GM23338 (cell line): ENCODE results near the gene UBA3.

Experiments
- CREB1 ChIP-seq: fragments of 250-450 bp; sonication (Bioruptor Pico); IDR thresholded peaks from 2 replicates; pipeline ENCODE4 v1.5.0; 2020; ENCODE audit warnings: low read depth, mild to moderate bottlenecking, moderate library complexity
- ETS1 ChIP-seq: IDR thresholded peaks from 2 replicates; pipeline ENCODE4 v1.6.1; 2016; ENCODE audit warnings: antibody characterized with exemption
- EZH2 ChIP-seq: fragments of 200-600 bp; sonication (generic); IDR thresholded peaks from one replicate; pipeline ENCODE4 v1.8.0; 2017; ENCODE audit warnings: antibody characterized with exemption, mild to moderate bottlenecking, low read depth; ENCODE audit not compliant: unreplicated experiment
- EZH2phosphoT487 ChIP-seq: fragments of 200-600 bp; sonication (generic); IDR thresholded peaks from one replicate; pipeline ENCODE4 v1.8.1; 2018; ENCODE audit warnings: antibody characterized with exemption; ENCODE audit not compliant: unreplicated experiment
- JUNB ChIP-seq: IDR thresholded peaks from one replicate; pipeline ENCODE4 v1.6.1; 2016; ENCODE audit warnings: antibody characterized with exemption; ENCODE audit not compliant: unreplicated experiment
- NANOG ChIP-seq: IDR thresholded peaks from 2 replicates; pipeline ENCODE4 v1.6.1; 2016; ENCODE audit warnings: antibody characterized with exemption, borderline replicate concordance
- POLR2AphosphoS5 ChIP-seq: IDR thresholded peaks from 2 replicates; pipeline ENCODE4 v1.6.1; 2016; ENCODE audit warnings: antibody characterized with exemption, low read depth
- STAT1 ChIP-seq: IDR thresholded peaks from one replicate; pipeline ENCODE4 v1.6.1; 2016; ENCODE audit warnings: antibody characterized with exemption; ENCODE audit not compliant: unreplicated experiment
- ZNF331 ChIP-seq: fragments of 250-450 bp; sonication (Bioruptor Pico); IDR thresholded peaks from 2 replicates; pipeline ENCODE4 v1.5.0; 2020; ENCODE audit warnings: low read depth, mild to moderate bottlenecking, moderate library complexity
- TF ChIP-seq, protein P1 (sequence below), 2 experiments: fragments of 200-600 bp in 1 of 2; sonication (generic) in 1 of 2; conservative IDR thresholded peaks; 2 replicates each; pipeline versions ENCODE4 v1.5.1 to v1.6.1; 2016 to 2017; ENCODE audit warnings: antibody characterized with exemption in 2 of 2, low read depth in 2 of 2, mild to moderate bottlenecking in 2 of 2, moderate library complexity in 1 of 2
- TF ChIP-seq, protein P2 (sequence below): IDR thresholded peaks from one replicate; pipeline ENCODE4 v1.6.1; 2018; ENCODE audit warnings: antibody characterized with exemption; ENCODE audit not compliant: unreplicated experiment

DNA sequence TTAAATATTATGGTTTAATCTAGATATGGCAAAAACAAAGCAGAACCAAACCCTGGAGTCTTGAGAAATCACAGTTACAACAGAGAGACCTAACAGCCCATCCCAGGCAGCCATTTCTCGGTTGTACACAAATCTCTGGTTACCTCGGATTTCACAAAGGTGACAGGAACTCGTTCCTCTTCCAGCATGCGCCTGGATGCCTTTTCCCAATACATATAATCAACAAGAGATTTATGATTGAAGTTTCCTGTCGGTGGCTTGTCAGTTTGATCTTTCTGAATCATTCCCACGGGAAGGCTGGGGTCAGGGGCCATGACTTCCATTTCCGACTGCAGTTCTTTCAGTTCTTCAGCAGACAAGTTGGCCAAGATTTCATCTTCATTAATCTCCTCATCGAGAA, 41.8 kb upstream of the UBA3 start:
- TF ChIP-seq, protein P1, sequence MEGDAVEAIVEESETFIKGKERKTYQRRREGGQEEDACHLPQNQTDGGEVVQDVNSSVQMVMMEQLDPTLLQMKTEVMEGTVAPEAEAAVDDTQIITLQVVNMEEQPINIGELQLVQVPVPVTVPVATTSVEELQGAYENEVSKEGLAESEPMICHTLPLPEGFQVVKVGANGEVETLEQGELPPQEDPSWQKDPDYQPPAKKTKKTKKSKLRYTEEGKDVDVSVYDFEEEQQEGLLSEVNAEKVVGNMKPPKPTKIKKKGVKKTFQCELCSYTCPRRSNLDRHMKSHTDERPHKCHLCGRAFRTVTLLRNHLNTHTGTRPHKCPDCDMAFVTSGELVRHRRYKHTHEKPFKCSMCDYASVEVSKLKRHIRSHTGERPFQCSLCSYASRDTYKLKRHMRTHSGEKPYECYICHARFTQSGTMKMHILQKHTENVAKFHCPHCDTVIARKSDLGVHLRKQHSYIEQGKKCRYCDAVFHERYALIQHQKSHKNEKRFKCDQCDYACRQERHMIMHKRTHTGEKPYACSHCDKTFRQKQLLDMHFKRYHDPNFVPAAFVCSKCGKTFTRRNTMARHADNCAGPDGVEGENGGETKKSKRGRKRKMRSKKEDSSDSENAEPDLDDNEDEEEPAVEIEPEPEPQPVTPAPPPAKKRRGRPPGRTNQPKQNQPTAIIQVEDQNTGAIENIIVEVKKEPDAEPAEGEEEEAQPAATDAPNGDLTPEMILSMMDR (conservative IDR thresholded peaks at IDR 0.05; ENCODE audit: low read depth in 2 of 2), result no peak
- TF ChIP-seq POLR2AphosphoS5 (no peak), EZH2 (no peak), CREB1 (CRISPR knock-in tag) (no peak), EZH2phosphoT487 (no peak), NANOG (no peak), JUNB (no peak), STAT1 (no peak), ZNF331 (no peak), ETS1 (no peak)
- TF ChIP-seq, protein P2, sequence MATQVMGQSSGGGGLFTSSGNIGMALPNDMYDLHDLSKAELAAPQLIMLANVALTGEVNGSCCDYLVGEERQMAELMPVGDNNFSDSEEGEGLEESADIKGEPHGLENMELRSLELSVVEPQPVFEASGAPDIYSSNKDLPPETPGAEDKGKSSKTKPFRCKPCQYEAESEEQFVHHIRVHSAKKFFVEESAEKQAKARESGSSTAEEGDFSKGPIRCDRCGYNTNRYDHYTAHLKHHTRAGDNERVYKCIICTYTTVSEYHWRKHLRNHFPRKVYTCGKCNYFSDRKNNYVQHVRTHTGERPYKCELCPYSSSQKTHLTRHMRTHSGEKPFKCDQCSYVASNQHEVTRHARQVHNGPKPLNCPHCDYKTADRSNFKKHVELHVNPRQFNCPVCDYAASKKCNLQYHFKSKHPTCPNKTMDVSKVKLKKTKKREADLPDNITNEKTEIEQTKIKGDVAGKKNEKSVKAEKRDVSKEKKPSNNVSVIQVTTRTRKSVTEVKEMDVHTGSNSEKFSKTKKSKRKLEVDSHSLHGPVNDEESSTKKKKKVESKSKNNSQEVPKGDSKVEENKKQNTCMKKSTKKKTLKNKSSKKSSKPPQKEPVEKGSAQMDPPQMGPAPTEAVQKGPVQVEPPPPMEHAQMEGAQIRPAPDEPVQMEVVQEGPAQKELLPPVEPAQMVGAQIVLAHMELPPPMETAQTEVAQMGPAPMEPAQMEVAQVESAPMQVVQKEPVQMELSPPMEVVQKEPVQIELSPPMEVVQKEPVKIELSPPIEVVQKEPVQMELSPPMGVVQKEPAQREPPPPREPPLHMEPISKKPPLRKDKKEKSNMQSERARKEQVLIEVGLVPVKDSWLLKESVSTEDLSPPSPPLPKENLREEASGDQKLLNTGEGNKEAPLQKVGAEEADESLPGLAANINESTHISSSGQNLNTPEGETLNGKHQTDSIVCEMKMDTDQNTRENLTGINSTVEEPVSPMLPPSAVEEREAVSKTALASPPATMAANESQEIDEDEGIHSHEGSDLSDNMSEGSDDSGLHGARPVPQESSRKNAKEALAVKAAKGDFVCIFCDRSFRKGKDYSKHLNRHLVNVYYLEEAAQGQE, result no peak
